Measurements from ENCODE around the gene CHST4.
"Not testable (repeated sequence)": the region's sequence is repeated elsewhere in the genome, so short reads cannot be mapped to it uniquely, and the experiment has no call there.

CHST4 gene

DNA sequence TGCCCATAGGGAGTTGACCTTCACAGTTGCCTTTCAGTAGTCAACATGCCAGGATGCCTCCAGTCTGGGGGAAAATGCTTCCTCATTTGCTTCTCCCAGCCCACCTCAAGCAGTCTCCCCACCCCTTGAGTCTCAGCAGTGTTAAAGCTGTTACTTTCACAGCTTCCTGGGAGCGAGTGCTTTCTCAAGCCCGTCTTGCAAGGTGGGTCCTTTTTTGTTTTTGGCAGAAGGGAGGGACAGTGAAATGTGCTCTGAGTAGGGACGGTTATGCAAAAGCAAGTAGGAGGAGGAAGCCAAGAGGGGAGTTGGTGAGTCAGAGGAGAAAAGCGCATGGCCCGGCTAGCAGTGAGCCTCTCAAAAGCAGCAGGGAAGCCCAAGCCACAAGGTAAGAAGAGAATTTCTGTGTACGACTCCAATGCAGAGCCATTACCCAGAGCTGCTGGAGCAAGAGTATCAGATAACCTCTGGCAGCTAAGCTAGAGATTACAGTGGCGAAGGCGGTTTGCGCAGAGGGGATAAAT lies at the start of gene CHST4:
CHST4 (plus strand) TSS at position 316 of the 521 bp plus-strand sequence. CDS start 10,252 bp downstream, outside the sequence.
- DNase-seq (ENCODE audit: low spot score), result peak; percentile 85
- FAIRE-seq, result no peak

DNA sequence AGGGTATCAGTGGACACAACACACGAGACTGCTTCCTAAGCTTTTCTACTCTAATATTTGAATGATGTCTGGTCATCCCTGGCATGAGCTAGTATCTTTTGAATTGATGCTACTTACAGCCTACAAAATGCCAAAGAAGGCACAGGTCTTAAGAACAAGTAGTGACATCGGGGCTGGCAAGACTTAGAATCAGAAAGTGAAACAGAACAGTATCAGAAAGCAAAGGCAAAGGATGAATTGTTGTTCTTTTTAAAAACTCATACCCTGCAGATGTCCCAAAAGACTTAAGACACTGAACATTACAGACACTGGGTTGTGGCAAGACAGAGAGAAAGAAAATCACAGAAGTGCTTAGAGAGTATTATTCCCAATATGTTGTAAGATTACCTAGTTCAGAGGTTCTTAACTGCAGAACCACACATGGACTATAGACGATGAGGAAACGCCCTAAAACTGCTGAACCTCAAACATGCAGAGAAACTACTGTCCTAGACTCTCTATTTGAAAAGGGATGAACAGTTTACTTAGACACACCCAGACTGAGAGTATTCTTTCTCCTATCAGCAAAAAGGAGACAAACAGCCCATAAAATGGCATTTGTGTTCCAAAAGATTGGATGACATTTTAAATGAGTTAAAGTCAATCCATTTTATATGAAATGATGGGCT lies 49.6 kb upstream of the CHST4 start:
- DNase-seq (ENCODE audit: low spot score) (no peak), FAIRE-seq (no peak)

DNA sequence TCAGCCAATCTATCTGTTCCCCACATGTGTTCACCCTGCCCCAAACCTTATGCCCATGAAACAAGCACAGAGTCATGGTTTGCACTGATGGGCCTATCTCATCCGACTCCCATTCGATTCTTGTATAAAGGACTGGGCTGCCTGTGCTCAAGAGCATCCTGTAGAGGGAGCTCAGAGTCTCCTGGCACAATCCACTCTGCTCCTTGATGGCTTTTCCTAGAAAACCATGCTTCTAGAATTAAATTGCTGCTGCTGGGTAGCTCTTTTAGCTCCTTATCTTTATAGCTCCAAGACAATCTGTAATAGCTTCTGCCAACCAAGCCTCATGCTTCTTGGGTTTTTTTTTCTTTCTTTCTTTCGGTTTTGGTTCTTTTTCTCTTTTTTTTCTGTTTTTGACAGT lies 46.8 kb upstream of the CHST4 start:
- FAIRE-seq (no peak), DNase-seq (ENCODE audit: low spot score) (no peak)

DNA sequence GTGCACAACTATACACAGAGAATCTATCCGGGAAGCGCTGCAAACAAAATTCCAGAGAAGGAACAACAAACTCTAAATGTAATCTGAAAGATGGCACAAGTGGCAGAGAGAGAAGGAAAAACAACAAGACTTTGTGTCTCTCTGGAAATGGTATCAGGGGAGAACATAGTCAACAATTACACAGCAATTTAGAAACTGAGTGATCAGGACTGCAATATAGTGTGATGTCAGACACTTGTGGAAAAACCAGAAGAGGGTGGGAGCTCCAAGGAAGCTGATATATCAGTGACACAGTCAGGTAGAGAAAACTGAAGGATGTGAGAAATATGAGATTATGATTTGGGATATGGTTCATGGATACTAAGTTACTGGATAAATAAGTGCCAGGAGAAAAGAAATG lies 45.3 kb upstream of the CHST4 start:
- DNase-seq (ENCODE audit: low spot score) (no peak), FAIRE-seq (no peak)

DNA sequence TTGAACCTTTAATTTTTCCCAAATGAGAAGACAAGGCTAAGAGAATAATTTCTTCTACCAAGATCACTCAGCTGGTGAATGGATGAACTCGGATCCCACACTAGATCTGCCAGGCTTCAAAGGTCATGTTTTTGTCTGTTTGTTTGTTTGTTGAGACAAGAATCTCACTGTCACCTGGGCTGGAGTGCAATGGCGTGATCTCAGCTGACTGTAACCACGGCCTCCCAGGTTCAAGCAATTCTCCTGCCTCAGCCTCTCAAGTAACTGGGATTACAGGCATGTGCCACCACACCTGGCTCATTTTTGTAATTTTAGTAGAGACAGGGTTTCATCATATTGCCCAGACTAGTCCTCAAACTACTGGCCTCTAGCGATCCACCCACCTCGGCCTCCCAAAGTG lies 43.7 kb upstream of the CHST4 start:
- FAIRE-seq, result no peak
- no peak for DNase-seq (ENCODE audit: low spot score)

DNA sequence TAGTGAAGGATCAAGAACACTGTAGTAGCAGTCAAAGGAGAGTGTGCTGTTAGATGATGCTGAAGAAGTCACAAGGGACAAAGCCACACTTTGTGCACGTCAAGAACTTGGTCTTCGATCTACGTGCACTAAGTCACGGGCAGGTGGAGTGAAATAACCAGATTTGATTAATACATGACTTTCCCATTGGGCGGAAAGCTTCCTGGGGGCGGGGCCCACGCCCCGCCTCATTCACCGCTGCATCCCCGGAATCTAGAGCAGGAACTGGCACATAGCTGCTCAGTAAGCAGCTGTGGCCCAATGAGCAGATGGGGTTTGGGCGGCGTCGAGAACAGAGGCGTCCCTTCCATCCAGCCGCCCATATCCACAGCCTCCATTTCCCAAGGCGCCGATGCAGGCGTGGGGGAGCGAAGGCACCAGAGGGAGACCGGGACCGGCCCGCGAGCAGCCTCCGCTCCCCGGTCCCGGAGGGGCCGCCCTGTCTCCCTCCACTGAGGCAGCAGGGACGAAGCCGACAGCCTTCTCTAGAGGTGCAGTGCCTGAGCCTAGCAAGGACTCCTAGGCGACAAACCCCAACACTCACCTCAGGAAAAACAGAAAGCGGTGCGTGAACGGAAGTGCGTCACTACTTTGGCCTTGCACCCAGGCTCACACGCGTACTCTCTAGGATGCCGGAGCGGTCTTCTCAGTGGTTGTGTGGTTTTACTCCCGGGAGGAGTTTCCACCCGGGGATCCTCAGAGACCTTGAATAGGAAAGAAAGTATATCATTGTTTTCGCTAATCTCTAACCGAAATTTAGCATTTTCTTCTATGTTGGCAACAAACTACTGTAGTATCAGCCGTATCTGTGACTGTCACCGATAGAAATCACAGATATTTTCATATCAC lies 42.0 kb upstream of the CHST4 start:
- DNase-seq (ENCODE audit: low spot score) (peak; percentile 88), FAIRE-seq (no peak)

DNA sequence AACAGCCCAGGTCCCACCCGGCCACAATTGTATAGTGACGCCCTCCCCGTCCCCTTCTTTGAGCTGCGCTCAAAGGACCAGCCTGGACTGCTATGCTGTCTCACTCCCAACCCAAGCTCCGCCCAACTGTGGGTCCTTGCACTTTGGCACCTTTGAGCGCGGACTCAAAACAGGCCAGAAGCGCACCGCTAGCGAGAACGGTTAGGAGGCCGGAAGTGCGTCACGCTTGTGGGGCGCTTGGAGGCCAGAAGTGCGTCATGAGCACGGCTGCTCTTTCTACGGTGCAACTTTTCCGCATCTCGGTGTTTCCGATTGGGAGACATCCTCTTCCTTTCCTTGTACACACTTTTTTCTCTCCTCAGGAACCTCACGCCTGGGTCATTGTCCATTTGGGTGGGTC lies 37.1 kb upstream of the CHST4 start, which contains the start of gene ZNF19:
ZNF19 (minus strand) TSS at position 203 of the 400 bp plus-strand sequence. CDS start 7,210 bp downstream, outside the sequence.
- DNase-seq (ENCODE audit: low spot score) (no peak), FAIRE-seq (no peak)

DNA sequence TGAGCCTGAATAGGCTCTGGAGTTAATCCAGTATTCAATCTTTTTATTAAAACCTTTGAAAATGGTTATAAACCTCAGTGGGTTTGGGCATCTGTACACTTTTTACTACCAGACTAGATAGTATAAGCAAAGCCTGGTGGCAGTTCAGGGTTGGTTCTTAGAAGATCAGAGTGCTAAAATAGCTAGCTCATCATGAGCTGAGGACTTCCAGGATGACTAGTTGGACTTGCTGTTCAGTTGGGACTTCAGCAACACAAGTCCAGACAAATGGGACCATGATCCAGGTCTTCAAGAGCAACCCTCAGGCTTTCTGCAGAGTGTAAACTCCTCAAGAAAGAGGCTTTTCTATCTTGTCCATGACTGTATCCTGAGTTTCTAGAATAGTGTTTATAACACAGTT lies 35.9 kb upstream of the CHST4 start:
- DNase-seq (ENCODE audit: low spot score) (no peak), FAIRE-seq (no peak)

DNA sequence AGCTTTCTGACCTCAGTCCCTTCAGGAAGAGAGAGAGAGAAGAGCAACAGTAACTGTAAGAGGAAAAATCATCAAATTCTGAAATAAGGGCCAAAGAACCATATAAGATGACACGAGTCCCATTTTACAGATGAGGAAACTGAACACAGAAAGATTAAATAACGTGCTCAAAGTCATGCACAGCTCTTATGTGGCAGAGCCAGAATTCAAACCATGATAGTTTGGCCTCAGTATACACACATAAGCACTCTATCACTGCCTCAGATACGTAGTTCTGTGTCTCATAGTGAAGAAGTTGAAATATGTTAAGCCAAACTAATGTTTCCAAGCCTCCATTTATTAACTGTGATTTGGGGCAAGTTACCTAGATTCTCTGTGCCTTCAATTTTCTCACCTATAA lies 35.2 kb upstream of the CHST4 start:
- no peak for FAIRE-seq

DNA sequence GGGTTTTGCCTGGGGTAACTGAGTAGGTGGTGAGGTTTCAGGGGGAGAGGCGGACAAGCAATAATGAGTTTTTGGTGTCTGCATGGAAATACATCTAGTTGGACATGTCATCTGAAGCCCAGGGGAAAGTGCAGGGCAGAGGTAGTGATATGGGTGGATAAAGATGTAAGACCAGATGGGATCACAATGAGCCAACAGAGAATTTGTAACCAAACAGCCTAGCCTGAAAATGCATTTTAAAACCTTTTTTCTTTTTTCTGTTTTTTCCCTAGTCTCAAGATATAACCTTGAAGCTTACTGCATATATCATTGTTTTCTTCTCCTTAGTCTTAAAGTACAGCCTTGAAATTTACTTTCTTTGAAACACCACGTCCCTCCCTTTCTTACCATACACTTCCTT lies 33.4 kb upstream of the CHST4 start:
- FAIRE-seq, result no peak
- DNase-seq (ENCODE audit: low spot score), result no peak

More for the DNA sequence above, 35.2 kb upstream of the CHST4 start:
- no peak for DNase-seq (ENCODE audit: low spot score)

DNA sequence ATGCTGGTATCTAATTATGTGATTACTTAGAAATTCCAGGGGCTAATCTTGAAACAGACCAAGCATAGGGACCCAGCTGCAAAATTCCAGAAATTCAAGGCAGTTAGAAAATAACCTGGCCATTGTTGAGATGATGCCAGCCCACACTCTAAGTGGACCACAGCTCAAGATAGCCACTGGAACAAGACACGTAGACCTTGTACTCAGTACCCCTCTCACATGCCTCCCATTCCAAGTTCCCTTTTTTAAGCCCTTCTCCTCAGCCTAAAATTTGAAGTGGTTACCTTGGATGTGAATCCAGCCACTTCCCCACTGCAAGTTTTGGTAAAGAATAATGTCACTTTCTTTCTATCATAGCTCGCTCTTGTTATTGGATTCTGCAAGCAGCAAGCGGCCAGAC lies 33.0 kb upstream of the CHST4 start:
- FAIRE-seq, result no peak
- DNase-seq (ENCODE audit: low spot score), result no peak

DNA sequence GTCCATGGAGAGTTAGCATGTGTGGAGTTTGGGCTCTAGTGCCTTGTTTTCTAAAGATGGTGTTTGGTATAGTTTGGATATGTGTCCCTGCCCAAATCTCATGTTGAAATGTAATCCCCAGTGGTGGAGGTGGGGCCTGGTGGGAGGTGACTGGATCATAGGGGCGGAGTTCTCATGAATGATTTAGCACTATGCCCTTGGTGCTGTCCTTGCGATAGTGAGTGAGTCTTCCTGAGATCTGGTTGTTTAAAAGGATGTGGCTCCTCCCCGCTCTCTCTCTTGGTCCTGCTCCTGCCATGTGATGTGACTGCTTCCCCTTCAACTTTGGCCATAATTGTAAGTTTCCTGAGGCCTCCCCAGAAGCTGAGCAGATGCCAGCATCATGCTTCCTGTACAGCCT lies 28.2 kb upstream of the CHST4 start:
- FAIRE-seq, result no peak
- no peak for DNase-seq (ENCODE audit: low spot score)

DNA sequence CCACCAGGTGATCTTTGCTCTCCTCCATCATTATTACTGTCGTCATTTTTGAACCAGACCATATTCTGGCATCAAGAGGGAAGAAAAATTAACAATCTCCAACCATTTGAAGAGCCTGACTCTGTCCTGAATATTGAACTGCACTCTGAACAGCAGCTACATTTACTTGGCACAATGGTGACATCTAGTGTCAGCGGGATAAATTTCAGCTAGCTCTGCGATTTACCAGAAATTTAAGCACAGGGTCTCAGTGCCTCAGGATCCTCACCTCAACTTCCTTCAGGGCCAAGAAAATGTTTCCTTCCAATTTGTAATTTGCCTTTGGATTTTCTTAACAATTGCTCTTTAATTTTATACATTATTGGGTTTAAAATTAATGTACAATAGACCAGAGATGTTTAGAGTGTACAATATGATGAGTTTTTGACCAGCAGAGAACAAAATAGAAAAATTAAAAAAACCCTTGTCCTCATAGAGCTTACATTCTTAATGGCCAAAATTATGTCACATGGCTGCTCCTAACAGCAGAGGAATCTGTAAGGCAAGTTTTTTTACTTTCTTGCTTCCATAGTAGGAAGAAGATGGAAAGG lies 26.4 kb upstream of the CHST4 start:
- no peak for FAIRE-seq
- peak; percentile 70 for DNase-seq (ENCODE audit: low spot score)

DNA sequence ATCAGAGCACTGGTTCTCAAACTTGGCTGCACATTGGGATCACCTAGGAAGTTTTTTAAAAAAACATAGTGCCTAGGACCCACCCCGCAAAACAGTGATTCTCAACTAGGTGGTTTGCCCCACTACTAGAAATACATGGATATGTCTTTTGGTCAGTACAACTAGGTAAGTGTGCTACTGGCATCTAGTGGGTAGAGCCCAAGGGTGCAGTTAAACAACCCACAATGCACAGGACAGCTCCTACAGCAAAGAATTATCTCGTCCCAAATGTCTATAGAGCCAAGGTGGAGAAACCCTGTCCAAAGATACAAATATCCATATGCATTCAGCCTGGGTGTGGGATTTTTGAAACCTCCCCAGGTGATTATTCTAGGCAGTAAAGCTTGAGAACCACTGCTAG lies 25.3 kb upstream of the CHST4 start:
- FAIRE-seq (no peak), DNase-seq (ENCODE audit: low spot score) (no peak)

DNA sequence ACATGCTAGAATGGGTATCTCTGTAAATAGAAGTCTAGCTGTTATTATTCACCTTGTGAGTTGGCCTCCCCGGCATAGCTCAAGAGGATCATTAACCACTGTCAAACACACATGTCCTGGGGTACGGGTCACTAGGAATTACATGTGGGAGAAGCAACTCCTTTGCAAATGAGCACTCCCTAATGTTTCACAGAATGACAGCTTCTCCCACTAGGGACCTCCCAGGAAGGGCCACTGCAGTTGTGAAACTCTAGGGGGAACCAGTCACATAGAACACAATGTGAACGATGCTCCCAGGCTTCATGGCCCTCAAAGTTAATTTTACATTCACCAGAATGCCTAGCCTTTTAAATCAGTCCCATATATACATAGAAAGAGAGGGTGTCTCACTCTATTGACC lies 24.7 kb upstream of the CHST4 start:
- DNase-seq (ENCODE audit: low spot score), result no peak
- no peak for FAIRE-seq

DNA sequence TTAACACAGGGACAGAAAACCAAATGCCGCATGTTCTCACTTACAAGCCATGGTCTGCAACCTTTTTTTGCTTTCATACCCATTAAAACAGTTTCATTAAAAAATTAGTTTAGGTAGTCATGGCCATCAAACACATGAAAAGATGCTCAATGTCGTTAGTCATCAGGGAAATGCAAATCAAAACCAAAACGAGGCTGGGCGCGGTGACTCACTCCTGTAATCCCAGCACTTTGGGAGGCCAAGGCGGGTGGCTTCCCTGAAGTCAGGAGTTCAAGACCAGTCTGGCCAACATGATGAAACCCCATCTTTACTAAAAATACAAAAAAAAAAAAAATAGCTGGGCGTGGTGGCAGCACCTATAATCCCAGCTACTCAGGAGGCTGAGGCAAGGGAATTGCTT lies 22.2 kb upstream of the CHST4 start:
- not testable (repeated sequence) for FAIRE-seq; DNase-seq (ENCODE audit: low spot score)

DNA sequence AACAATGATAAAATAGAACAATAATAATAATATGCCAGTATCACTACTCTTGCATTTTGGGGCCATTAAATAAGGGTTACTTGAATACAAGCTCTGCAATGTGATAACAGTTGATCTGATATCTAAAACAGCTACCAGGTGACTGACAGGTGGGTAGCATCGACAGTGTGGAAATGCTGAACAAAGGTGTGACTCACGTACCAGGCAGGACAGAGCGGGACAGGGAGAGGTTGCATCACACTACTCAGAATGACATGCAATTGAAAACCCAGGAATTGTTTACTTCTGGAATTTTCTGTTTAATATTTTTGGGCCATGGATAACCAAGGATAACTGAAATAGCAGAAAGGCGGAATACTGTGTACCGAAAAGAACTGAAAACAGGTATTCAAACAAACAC lies 21.3 kb upstream of the CHST4 start:
- DNase-seq (ENCODE audit: low spot score) (no peak), FAIRE-seq (no peak)

DNA sequence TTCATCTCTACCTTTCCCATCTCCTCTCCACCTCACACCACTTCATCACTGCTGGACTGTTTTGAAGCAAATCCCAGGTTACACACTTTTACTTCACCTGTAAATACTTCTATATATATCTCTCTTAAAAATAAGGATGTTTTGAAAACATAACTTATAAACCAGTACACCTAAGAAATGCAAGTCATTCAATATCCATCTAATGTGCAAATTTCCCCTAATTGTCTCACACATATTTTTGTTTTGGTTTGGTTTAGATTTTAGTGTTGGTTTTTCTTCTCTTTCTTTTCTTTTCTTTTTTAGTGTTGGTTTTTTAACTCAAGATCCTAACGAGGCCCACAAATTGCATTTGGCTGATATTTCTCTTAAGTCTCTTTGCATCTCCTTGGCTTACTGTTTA lies 19.2 kb upstream of the CHST4 start:
- FAIRE-seq (no peak), DNase-seq (ENCODE audit: low spot score) (no peak)

DNA sequence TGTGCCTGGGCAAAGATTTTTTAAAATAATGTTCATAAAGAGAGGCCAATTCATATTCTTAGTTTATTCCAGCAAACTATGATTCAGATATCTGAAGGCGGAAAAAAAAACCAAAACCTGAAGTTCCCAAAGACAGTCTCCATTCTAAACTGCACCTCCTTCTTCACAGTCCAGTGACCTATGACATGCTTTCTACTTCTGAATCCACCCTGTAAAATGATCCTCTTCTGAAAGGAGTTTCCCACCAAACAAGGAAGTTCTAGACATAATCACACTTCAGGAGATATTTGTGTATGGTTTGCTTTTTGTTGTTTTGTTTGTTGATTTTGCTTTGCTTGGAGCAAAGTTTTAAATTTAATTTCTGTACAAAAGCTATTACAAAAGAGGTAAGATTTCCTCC lies 12.9 kb upstream of the CHST4 start:
- no peak for DNase-seq (ENCODE audit: low spot score)
- no peak for FAIRE-seq

DNA sequence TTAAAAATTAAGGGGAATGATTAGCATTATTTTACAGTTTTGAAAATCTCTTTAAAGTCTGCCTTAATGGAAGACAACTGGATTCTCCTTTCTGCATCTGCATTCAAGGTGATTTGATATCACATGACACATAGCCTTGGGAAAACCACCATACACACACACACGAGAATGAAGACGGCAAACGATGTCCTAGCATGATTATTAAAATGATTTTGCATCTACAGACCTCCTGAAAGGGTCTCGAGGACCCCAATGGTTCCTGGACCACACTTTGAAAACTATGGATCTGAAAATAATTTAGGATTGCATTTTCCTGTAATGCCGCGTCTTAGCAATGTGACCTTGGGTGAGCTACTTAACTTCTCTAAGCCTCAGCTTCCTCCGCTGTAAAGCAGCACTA lies 11.8 kb upstream of the CHST4 start:
- DNase-seq (ENCODE audit: low spot score), result peak; percentile 25
- no peak for FAIRE-seq

DNA sequence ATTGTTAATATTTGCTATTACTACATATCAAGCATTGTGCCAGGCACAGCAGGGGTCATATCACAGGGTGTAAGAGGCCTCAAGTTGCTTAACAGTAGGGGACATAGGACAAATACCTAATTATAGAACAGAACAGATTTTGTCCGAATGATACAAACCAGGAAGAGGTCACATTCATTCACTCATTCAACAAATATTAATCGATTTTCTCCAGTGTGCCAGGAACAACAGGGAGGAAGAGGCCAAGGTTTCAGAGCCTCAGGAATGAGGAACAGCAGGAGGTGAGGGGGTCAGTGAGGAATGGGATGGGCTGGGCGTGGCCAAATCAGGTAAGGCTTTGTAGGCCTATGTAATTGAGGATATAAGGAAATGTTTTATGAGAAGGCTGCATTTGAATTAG lies 11.2 kb upstream of the CHST4 start:
- no peak for FAIRE-seq
- no peak for DNase-seq (ENCODE audit: low spot score)

DNA sequence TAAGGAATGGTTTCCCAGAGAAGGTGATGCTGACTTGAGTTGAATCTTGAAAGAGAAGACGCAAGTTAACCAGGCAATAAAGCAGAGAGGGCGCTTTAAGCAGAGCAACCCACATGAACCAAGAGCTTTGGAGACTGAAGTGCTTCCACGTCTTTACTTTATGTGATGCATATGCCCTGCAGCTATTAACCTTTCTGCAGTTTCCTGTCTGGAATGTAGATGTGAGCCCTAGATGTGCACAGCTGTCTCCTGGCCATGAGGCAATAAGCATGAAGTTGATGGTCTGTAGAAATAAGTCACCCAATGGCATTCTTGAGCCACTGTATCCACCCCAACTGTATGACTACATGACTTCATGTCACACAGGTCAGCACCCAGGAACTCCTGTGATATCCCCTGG lies 5.7 kb upstream of the CHST4 start:
- FAIRE-seq, result no peak
- no peak for DNase-seq (ENCODE audit: low spot score)

All from urothelium cell line (cell line).